GM12864 (cell line): ENCODE results near the gene ISLR2.
"Not testable (repeated sequence)": the region's sequence is repeated elsewhere in the genome, so short reads cannot be mapped to it uniquely, and the experiment has no call there.

Experiments
- DNase-seq: peaks from one replicate; pipeline ENCODE4 v3.0.0-alpha.2; 2011; ENCODE audit warnings: low read depth
- H3K4me3 ChIP-seq: 2 replicates; pipeline ENCODE4 v1.5.1; 2011; ENCODE audit warnings: mild to moderate bottlenecking, low read depth, low read length, control low read depth
- TF ChIP-seq, protein P1 (sequence below): IDR thresholded peaks from 2 replicates; pipeline ENCODE4 v1.5.1; 2011; ENCODE audit warnings: low read depth, mild to moderate bottlenecking, moderate library complexity, low read length, control low read depth, inconsistent platforms; ENCODE audit errors: missing control alignments

Gene ISLR2

DNA sequence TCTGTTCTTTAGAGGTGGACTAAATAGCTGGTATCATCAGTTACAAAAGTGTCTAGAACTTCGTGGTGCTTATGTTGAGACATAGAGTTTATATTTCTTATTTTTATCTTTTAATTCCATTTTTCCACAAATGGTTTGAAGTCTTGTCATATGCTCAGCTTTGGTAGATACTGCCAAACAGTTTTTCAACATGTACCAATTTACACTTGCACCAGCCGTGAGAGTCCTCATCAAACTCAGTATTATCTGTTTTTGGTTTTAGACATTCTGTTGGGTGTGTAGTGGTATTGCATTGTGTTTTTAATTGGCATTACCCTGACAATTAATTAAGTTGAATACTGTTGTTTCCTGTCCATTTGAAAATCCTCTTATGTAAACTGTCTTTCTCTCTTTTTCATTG is 16.7 kb downstream of the ISLR2 start:
- no peak for DNase-seq
- H3K4me3 ChIP-seq: no peak overlapping the region
- TF ChIP-seq, protein P1, sequence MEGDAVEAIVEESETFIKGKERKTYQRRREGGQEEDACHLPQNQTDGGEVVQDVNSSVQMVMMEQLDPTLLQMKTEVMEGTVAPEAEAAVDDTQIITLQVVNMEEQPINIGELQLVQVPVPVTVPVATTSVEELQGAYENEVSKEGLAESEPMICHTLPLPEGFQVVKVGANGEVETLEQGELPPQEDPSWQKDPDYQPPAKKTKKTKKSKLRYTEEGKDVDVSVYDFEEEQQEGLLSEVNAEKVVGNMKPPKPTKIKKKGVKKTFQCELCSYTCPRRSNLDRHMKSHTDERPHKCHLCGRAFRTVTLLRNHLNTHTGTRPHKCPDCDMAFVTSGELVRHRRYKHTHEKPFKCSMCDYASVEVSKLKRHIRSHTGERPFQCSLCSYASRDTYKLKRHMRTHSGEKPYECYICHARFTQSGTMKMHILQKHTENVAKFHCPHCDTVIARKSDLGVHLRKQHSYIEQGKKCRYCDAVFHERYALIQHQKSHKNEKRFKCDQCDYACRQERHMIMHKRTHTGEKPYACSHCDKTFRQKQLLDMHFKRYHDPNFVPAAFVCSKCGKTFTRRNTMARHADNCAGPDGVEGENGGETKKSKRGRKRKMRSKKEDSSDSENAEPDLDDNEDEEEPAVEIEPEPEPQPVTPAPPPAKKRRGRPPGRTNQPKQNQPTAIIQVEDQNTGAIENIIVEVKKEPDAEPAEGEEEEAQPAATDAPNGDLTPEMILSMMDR: no peak

DNA sequence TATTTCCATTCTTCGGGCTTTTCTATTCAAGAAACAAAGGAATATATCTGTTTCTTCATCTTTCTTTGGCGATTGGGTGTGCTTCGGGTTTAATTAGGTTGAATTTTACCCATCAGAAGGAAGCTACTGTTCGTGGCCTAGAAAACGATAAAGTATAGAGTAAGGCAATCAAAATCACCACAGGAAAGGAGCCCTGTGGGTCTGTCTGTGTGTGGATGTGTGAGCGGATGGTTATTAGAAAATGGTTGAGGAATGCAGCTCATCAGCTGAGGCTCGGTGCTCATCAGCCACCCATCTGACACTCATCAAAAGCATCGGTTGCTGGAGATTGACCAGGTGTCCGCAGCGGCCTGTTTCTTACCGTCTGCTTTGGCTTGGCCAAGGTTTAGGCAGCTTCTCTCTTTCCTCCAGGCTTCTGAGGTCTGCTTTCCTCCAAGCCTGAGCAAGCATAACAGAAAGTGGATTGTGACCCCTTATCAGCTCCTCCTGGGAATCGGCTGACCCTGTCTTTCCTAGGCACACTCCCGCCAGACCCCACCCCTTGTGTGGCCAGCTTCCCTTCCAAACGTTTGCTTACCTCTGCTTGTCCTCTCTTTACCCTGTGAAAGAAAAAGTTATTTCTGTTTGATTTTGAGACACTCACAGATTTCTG is 25.5 kb downstream of the ISLR2 start:
- TF ChIP-seq, protein P1: no peak
- DNase-seq: no peak
- no peak overlapping the region for H3K4me3 ChIP-seq

DNA sequence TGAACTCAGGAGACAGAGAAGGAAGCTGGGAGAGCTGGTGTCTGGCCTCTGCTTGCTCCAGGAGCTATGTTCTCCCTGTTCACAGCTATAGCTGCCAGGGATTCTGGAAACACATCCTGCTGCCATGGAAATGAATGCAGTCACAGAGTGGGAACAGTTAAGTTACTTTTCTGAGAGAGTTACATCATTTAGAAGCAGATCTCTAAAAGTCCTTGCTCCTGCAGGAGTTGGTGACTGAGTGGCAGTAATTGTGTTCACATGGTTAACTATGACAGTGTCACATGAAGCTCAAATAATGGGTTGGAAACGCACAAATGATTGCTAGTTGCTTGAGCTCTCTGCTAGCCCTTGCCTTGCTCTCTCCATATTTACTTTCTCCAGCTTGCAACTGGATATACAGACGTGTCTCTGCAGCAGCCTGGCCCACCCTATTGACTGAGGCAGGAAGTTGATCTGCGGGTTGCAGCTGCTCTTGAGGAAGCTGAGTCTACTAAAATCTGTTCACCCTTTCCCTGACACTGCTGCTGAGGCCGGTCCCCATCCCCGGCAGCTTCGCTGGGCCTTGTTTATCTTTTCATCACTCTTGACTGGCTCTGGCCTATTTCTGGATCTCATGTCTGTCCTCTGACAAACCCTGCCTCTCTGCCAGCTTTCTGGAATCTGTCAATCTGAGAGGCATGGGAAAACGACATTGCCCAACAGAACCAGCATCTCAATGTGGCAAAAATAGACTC is 26.5 kb downstream of the ISLR2 start:
- TF ChIP-seq, protein P1: no peak
- H3K4me3 ChIP-seq: no peak overlapping the region
- DNase-seq: no peak

DNA sequence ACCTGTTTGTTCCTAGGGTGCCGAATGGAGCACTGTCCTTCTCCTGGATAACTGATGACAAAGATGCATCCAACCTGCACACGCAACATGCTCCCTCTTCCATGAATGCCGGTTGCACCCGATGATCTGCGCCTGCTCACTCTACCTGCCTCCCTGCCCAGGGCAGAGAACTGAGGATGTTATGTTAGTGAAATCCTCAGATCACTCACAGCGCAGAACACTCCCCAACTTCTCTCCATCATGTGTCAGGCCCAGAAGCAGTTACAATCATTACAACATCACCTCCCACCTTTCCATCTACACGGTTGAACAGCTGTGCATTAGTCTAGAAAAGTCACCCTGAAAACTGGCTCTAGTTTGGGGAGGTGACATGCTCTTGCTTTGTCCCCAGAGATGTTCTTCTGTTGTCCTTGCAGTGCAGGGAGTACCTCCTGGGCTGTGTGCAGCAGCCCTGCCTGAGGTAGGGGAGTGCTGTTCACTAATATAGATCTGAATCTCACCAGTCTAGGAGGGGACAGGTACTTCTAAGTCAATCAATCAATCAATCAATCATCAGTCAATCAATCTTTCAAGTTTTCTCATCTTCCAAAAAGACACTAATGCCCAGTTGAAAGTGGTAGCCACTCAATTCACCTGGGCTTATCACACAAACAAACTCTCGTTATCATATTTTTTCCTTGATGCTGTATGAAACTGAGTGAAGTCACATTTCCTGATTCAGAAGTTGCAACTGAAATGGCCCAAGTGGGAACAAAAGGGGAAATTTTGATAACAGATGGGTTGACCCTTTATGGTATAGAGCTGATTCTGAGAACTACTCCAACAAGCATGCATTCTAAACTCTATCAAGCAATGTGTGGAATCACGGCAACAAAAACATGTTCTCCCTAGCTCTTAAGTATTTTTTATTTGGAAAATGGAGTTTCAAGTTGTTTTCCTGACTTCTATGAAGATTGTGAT is 27.8 kb downstream of the ISLR2 start:
- no peak overlapping the region for H3K4me3 ChIP-seq
- TF ChIP-seq, protein P1: no peak
- no peak for DNase-seq

DNA sequence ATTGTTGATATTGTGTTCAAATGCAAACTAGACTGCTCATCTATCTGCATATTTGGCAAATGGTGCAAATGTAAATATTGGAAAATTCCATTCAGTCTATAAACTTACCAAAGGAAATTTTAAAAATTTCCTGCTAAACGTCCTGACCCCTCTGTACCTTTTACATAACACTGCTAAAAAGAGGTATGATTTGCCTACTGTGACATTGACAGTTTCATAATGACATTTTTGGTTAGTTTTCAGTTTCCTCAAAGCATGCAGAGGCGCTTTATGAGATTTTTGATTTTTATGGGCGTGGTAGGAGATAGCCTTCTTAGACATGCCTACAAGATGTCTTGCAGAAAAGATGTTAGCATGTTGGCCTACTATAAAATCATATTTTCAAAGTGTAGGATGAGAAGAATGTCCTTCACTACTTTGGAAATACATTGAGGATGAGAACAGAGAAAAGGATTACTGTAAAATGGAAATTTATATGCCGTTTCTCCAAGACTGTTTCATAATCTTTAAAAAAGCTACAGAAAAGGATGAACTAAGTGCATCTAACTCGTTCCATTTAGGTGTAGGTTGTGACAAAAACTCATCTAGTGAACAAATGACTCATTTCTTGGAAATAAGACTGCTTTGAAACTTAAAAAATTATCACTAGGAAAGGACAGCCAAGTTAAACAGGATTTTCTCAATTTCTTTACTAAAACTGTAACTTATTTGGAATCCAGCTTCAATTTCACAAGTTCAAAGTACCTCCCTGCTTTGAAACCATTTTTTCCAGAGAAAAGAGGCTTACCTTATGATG is 28.7 kb downstream of the ISLR2 start:
- no peak overlapping the region for H3K4me3 ChIP-seq
- TF ChIP-seq, protein P1: no peak
- peak; percentile 74 for DNase-seq

DNA sequence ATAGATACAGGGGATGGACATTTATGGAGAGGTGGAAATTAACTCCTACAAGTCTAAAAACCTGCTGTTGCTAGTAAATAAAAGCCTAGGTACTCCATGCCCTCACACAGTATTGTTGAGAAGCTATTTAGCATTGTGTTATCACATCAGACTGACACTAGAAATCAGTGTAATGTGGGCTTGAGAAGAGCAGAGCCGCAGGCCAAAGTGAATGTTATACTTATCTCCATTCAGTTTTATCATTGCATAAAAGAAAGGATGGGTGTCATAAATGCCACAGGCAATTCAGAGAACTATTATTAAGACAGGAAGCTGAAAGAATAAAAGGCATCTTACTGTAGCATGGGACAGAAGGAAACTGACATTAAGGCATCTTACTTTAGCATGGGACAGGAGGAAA is 29.4 kb downstream of the ISLR2 start:
- TF ChIP-seq, protein P1: no peak
- H3K4me3 ChIP-seq: no peak overlapping the region
- DNase-seq: no peak

DNA sequence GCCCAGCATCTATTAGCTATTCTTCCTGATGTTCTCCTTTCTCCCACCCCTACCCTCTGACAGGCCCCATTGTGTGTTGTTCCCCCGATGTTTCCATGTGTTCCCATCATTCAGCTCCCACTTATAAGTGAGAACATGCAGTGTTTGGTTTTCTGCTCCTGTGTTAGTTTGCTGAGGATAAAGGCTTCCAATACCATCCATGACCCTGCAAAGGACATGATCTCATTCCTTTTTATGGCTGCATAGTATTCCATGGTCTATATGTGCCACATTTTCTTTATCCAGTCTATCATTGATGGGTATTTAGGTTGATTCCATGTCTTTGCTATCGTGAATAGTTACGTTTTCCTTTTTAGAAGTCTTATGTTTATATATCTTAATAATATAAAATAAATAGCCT is 30.0 kb downstream of the ISLR2 start:
- not testable (repeated sequence) for H3K4me3 ChIP-seq, DNase-seq

DNA sequence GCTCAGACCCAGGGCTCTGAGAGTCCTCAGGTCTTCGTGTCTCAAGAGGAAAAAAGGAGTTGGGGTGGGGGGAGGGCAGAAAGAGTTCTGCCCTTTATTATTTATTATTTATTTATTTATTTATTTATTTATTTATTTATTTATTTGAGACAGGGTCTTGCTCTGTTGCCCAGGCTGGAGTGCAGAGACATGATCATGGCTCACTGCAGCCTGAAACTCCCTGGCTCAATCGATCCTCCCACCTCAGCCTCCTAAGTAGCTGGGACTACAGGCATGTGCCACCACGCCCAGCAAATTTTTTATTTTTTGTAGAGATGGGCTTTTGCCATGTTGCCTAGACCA is 31.8 kb downstream of the ISLR2 start:
- not testable (repeated sequence) for DNase-seq, H3K4me3 ChIP-seq
